ENCODE measurements around the gene CRADD. TPM values are rescaled to one million over a fixed set of nuclear protein-coding genes. Genes with fewer than 3 reads are reported as not detected.

The CRADD gene
- total RNA-seq, 5 donors from 2014 or later (not counting 1 experiment from before 2014, with no cell fraction given): 11.2 to 19.3 (median 12.3) TPM

DNA sequence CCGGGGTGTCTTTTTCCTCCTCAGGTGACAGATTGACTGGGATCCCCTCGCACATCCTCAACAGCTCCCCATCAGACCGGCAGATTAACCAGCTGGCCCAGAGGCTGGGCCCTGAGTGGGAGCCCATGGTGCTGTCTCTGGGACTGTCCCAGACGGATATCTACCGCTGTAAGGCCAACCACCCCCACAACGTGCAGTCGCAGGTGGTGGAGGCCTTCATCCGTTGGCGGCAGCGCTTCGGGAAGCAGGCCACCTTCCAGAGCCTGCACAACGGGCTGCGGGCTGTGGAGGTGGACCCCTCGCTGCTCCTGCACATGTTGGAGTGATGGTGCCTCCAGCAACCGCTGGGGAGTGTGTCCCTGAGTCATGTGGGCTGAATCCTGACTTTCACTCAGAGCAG, 172.8 kb downstream of the CRADD start:
- H3K27me3 Mint-ChIP-seq: no peaks in the 10 kb centered on the region
- peaks cover 36% of the 10 kb centered on the region for H3K36me3 Mint-ChIP-seq
- H3K4me1 ChIP-seq (ENCODE audit: control insufficient read depth in 1 of 2, extremely low read depth in 1 of 2, insufficient read depth in 2 of 2, low read length in 2 of 2): peaks cover 6 to 24% of the 10 kb centered on the region in 2 experiments
- H3K4me1 Mint-ChIP-seq: peaks cover 25 to 53% (median 30%) of the 10 kb centered on the region in 3 donors
- H3K9me3 ChIP-seq: no peaks in the 10 kb centered on the region
- ATAC-seq (replicated peaks in 1 of 4) (no peak), DNase-seq (no peak)
- H3K27ac ChIP-seq (ENCODE audit: low read length): no peak overlapping the region
- CTCF ChIA-PET: no interaction called here
- H3K4me3 ChIP-seq (ENCODE audit: control insufficient read depth in 1 of 2, extremely low read depth in 1 of 2, low read length in 1 of 2): no peak overlapping the region
- peaks cover 0 to under 1% of the 10 kb centered on the region in 2 donors for H3K36me3 ChIP-seq (ENCODE audit: control insufficient read depth in 2 of 2, extremely low read depth in 1 of 2, insufficient read depth in 1 of 2, low read length in 1 of 2)
- H3K27me3 ChIP-seq (replicated peaks in 1 of 2; ENCODE audit: control insufficient read depth in 2 of 2, extremely low read depth in 1 of 2, insufficient read depth in 2 of 2, low read length in 1 of 2): no peaks in the 10 kb centered on the region
- no peak overlapping the region for H3K27ac Mint-ChIP-seq
- no peak overlapping the region for H3K4me3 Mint-ChIP-seq
- 97% methylated on average over 14 of the region's 15 CpGs for WGBS (ENCODE audit: insufficient coverage)
- POLR2A ChIA-PET: interaction anchor here in 1 of 2 donors (0.6 kb wide), 1 partner anchor 276 kb away, joined by 4 read pairs; no protein-coding TSS in a partner anchor
- H3K9me3 Mint-ChIP-seq: peaks cover 0 to 7% (median 0%) of the 10 kb centered on the region in 3 donors

DNA sequence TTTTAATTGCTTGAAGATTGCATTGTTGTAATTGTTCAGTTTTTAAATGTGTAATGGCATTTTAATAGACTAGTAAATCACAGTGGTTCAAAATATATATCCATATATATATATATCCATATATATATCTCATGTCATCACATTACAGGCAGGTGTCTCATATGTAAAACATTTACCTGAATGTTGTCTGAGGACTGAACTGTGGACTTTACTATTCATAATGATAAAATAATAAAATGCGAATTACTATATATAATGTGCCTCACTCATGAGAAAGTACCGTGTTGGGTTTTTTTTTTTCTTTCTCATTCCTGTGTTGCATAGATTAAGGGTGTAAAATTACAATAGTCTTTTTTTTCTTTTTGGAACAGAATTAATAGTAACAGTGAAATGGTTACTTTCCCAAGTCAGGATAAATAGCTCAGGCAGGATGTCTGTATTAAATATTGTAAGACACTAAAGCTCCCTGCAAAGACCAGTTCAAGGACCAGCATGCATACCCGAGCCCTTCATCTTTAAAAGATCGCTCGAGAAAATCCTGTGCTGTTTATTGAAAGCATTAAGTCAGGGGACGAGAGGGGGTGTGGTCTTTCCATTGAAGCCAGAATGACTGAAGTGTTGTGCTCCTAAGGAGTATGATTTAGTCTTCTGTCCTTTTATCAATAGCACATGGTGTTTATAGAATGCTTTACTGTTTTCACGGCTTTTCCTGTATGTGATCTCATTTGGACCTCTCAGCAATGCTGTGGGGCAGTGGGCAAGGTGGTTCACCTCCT, 173.5 kb downstream of the CRADD start:
- POLR2A ChIA-PET: interaction anchor here in 1 of 2 donors (0.6 kb wide), 1 partner anchor 277 kb away, joined by 4 read pairs; no protein-coding TSS in a partner anchor
- Mint-ChIP-seq H3K4me3 (no peak overlapping the region), H3K9me3 (peaks cover 0 to 7% (median 0%) of the 10 kb centered on the region in 3 donors), H3K4me1 (peaks cover 25 to 53% (median 27%) of the 10 kb centered on the region in 3 donors), H3K27ac (no peak overlapping the region), H3K27me3 (no peaks in the 10 kb centered on the region), H3K36me3 (peaks cover 41% of the 10 kb centered on the region)
- DNase-seq (no peak), ATAC-seq (replicated peaks in 1 of 4) (peak in 1 of 4 experiments; percentile 19)
- peaks cover 0 to 3% of the 10 kb centered on the region in 2 donors for H3K36me3 ChIP-seq (ENCODE audit: control insufficient read depth in 2 of 2, extremely low read depth in 1 of 2, insufficient read depth in 1 of 2, low read length in 1 of 2)
- H3K9me3 ChIP-seq: no peaks in the 10 kb centered on the region
- WGBS (ENCODE audit: insufficient coverage): no CpG with 5 or more reads among the region's 7 CpGs
- H3K27me3 ChIP-seq (replicated peaks in 1 of 2; ENCODE audit: control insufficient read depth in 2 of 2, extremely low read depth in 1 of 2, insufficient read depth in 2 of 2, low read length in 1 of 2): no peaks in the 10 kb centered on the region
- H3K4me1 ChIP-seq (ENCODE audit: control insufficient read depth in 1 of 2, extremely low read depth in 1 of 2, insufficient read depth in 2 of 2, low read length in 2 of 2): peaks cover 6 to 24% of the 10 kb centered on the region in 2 experiments
- CTCF ChIA-PET: interaction anchor here (0.7 to 1.6 kb wide), 4 partner anchors 10 to 251 kb away, joined by 3 to 7 read pairs (median 4); no protein-coding TSS in a partner anchor
- no peak overlapping the region for H3K4me3 ChIP-seq (ENCODE audit: control insufficient read depth in 1 of 2, extremely low read depth in 1 of 2, low read length in 1 of 2)
- H3K27ac ChIP-seq (ENCODE audit: low read length): no peak overlapping the region

DNA sequence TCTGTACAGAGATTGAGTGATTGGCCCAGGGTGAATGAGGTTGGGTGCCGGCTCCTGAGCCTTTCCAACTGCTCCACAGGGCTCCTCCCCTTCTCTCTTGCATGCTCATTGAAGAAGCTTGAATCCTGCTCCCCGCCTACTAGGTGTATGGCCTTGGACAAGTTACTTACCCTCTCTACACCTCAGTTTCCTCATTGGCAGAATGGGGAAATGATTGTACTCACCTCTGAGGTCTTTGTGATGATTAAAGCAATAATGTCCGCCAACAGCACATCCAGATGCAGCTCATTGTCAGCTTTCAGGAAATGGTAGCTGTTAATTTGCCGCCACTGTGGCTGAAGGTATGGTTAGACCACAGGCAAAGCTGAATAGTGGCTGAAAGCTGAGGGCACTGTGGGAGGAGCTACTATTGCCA, 174.1 kb downstream of the CRADD start:
- H3K4me3 ChIP-seq (ENCODE audit: control insufficient read depth in 1 of 2, extremely low read depth in 1 of 2, low read length in 1 of 2): no peak overlapping the region
- peak in 13 of 35 experiments; percentile 7 to 42 (median 20) for DNase-seq
- peak in 2 of 4 experiments; percentile 43 to 59 for ATAC-seq (replicated peaks in 1 of 4)
- ChIA-PET CTCF (interaction anchor here (0.5 to 1.6 kb wide), 5 partner anchors 10 to 257 kb away, joined by 3 to 7 read pairs (median 4); no protein-coding TSS in a partner anchor), POLR2A (no interaction called here)
- peak overlapping the region in 1 of 2 donors; percentile 67 for H3K27ac Mint-ChIP-seq
- peaks cover 40% of the 10 kb centered on the region for H3K36me3 Mint-ChIP-seq
- no peak overlapping the region for H3K4me3 Mint-ChIP-seq
- peaks cover 25 to 53% (median 27%) of the 10 kb centered on the region in 3 donors for H3K4me1 Mint-ChIP-seq
- no peak overlapping the region for H3K27ac ChIP-seq (ENCODE audit: low read length)
- H3K27me3 ChIP-seq (replicated peaks in 1 of 2; ENCODE audit: control insufficient read depth in 2 of 2, extremely low read depth in 1 of 2, insufficient read depth in 2 of 2, low read length in 1 of 2): no peaks in the 10 kb centered on the region
- no peaks in the 10 kb centered on the region for H3K27me3 Mint-ChIP-seq
- no peaks in the 10 kb centered on the region for H3K9me3 ChIP-seq
- peaks cover 0 to 3% of the 10 kb centered on the region in 2 donors for H3K36me3 ChIP-seq (ENCODE audit: control insufficient read depth in 2 of 2, extremely low read depth in 1 of 2, insufficient read depth in 1 of 2, low read length in 1 of 2)
- peaks cover 6 to 24% of the 10 kb centered on the region in 2 experiments for H3K4me1 ChIP-seq (ENCODE audit: control insufficient read depth in 1 of 2, extremely low read depth in 1 of 2, insufficient read depth in 2 of 2, low read length in 2 of 2)
- peaks cover 0 to 7% (median 0%) of the 10 kb centered on the region in 3 donors for H3K9me3 Mint-ChIP-seq
- no CpG with 5 or more reads among the region's 4 CpGs for WGBS (ENCODE audit: insufficient coverage)

DNA sequence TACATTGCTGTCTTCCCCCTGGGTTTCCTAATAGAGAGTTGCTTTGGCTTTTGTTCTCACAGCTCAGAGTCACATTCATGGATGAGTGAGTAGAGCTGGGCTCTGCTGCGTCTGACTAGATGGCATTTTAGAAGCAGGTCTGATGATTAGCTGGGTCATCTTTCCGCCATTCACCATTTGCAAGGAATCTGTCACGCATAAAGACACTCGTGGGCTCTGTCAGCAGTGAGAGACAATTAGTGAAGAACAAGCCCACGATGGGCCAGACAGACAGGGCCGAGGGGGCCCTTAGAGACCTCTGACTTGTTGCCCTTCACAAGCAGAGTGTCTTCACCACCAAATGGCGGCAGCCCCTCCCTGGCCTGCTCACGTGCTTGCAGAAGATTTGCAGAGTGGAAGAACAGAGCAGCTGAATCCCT, 175.0 kb downstream of the CRADD start:
- no peak for DNase-seq
- CTCF ChIA-PET: interaction anchor here in 1 of 2 donors (0.6 kb wide), 1 partner anchor 675 kb away, joined by 5 read pairs; no protein-coding TSS in a partner anchor
- Mint-ChIP-seq H3K9me3 (peaks cover 0 to 7% (median 0%) of the 10 kb centered on the region in 3 donors), H3K27me3 (no peaks in the 10 kb centered on the region), H3K36me3 (peaks cover 39% of the 10 kb centered on the region), H3K4me1 (peaks cover 25 to 49% (median 26%) of the 10 kb centered on the region in 3 donors), H3K27ac (no peak overlapping the region), H3K4me3 (no peak overlapping the region)
- Histone ChIP-seq H3K9me3 (no peaks in the 10 kb centered on the region), H3K36me3 (ENCODE audit: control insufficient read depth in 2 of 2, extremely low read depth in 1 of 2, insufficient read depth in 1 of 2, low read length in 1 of 2) (peaks cover 0 to 3% of the 10 kb centered on the region in 2 donors), H3K27me3 (replicated peaks in 1 of 2; ENCODE audit: control insufficient read depth in 2 of 2, extremely low read depth in 1 of 2, insufficient read depth in 2 of 2, low read length in 1 of 2) (no peaks in the 10 kb centered on the region), H3K4me3 (ENCODE audit: control insufficient read depth in 1 of 2, extremely low read depth in 1 of 2, low read length in 1 of 2) (no peak overlapping the region), H3K4me1 (ENCODE audit: control insufficient read depth in 1 of 2, extremely low read depth in 1 of 2, insufficient read depth in 2 of 2, low read length in 2 of 2) (peaks cover 6 to 24% of the 10 kb centered on the region in 2 experiments), H3K27ac (ENCODE audit: low read length) (no peak overlapping the region)
- 95% methylated on average over 5 of the region's 8 CpGs for WGBS (ENCODE audit: insufficient coverage)
- POLR2A ChIA-PET: no interaction called here
- no peak for ATAC-seq (replicated peaks in 1 of 4)

DNA sequence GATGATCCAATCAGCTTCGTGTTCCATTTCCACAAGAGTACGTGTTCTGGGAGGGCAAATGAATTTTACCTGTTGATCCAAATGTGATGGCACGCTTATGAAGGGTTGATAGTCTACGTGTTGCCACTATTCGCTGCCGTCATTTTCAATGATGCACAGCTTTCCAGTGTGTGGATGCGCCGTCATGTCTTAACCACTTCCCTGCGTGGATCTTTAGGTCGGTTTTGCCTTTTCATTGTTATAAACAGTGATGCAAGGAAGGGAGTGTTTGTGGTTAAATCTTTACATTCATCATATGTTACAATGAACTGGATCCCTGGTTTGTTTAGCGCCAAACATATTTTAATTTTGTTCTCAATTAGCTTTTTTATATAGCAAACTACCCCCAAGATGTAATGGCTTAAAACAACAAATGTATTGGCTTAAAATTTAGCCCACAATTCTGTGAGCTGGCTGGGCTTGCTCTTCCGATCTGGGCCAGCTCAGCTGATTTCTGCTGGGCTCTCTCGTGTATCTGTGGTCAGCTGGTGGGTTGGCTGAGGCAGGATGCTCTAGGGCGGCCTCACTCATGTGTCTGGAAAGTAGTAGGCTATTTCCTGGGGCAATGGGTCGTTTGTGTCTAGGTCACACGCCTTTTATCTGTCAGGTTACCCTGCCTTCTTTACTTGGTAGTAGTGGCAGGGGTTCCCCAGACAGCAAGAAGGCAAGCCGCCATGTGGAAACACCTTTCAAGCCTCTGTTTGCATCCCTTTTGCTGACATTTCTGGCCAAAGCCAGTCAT, 176.7 kb downstream of the CRADD start:
- no peak overlapping the region for H3K4me3 ChIP-seq (ENCODE audit: control insufficient read depth in 1 of 2, extremely low read depth in 1 of 2, low read length in 1 of 2)
- H3K27me3 ChIP-seq (replicated peaks in 1 of 2; ENCODE audit: control insufficient read depth in 2 of 2, extremely low read depth in 1 of 2, insufficient read depth in 2 of 2, low read length in 1 of 2): no peaks in the 10 kb centered on the region
- peaks cover 2 to 16% of the 10 kb centered on the region in 2 experiments for H3K4me1 ChIP-seq (ENCODE audit: control insufficient read depth in 1 of 2, extremely low read depth in 1 of 2, insufficient read depth in 2 of 2, low read length in 2 of 2)
- no peaks in the 10 kb centered on the region for H3K9me3 ChIP-seq
- DNase-seq (peak in 7 of 35 experiments; percentile 6 to 33 (median 15)), ATAC-seq (replicated peaks in 1 of 4) (no peak)
- Mint-ChIP-seq H3K4me3 (no peak overlapping the region), H3K4me1 (peaks cover 10 to 33% (median 12%) of the 10 kb centered on the region in 3 donors), H3K9me3 (peaks cover 0 to 2% (median 0%) of the 10 kb centered on the region in 3 donors), H3K27me3 (no peaks in the 10 kb centered on the region), H3K27ac (no peak overlapping the region), H3K36me3 (peaks cover 35% of the 10 kb centered on the region)
- no peak overlapping the region for H3K27ac ChIP-seq (ENCODE audit: low read length)
- H3K36me3 ChIP-seq (ENCODE audit: control insufficient read depth in 2 of 2, extremely low read depth in 1 of 2, insufficient read depth in 1 of 2, low read length in 1 of 2): peaks cover 0 to 3% of the 10 kb centered on the region in 2 donors
- ChIA-PET CTCF (no interaction called here), POLR2A (interaction anchor here in 1 of 2 donors (0.6 kb wide), 1 partner anchor 53 kb away, joined by 3 read pairs; no protein-coding TSS in a partner anchor)
- 77% methylated on average over 7 of the region's 17 CpGs for WGBS (ENCODE audit: insufficient coverage)

DNA sequence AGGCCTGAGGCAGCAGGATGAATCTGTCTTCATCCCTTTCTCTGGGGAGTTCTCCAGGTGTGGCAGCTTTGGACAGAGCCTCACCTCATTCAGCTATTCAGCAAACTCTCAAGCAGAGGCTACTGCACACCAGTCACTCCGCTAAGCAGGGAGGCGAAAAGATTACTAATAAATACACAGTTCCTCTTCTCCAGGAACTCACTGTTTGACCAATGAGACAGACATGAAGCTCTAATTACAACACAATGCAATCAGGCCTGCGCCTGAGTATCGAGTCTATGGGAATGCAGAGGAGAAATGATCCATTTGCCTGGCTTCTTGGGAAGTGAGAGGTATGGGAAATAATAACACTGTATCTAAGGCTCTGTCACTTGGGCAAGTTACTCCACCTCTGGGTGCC, 178.1 kb downstream of the CRADD start:
- Histone ChIP-seq H3K36me3 (ENCODE audit: control insufficient read depth in 2 of 2, extremely low read depth in 1 of 2, insufficient read depth in 1 of 2, low read length in 1 of 2) (peaks cover 0 to 3% of the 10 kb centered on the region in 2 donors), H3K9me3 (no peaks in the 10 kb centered on the region), H3K4me3 (ENCODE audit: control insufficient read depth in 1 of 2, extremely low read depth in 1 of 2, low read length in 1 of 2) (no peak overlapping the region), H3K4me1 (ENCODE audit: control insufficient read depth in 1 of 2, extremely low read depth in 1 of 2, insufficient read depth in 2 of 2, low read length in 2 of 2) (peaks cover 0 to 14% of the 10 kb centered on the region in 2 experiments), H3K27me3 (replicated peaks in 1 of 2; ENCODE audit: control insufficient read depth in 2 of 2, extremely low read depth in 1 of 2, insufficient read depth in 2 of 2, low read length in 1 of 2) (no peaks in the 10 kb centered on the region), H3K27ac (ENCODE audit: low read length) (no peak overlapping the region)
- H3K36me3 Mint-ChIP-seq: peaks cover 33% of the 10 kb centered on the region
- POLR2A ChIA-PET: no interaction called here
- H3K4me1 Mint-ChIP-seq: peaks cover 7 to 27% (median 10%) of the 10 kb centered on the region in 3 donors
- no peak overlapping the region for H3K4me3 Mint-ChIP-seq
- no peak overlapping the region for H3K27ac Mint-ChIP-seq
- no peak for ATAC-seq (replicated peaks in 1 of 4)
- no peak for DNase-seq
- WGBS (ENCODE audit: insufficient coverage): no CpG with 5 or more reads among the region's 4 CpGs
- no peaks in the 10 kb centered on the region for H3K9me3 Mint-ChIP-seq
- no peaks in the 10 kb centered on the region for H3K27me3 Mint-ChIP-seq
- CTCF ChIA-PET: interaction anchor here in 1 of 2 donors (0.7 kb wide), 1 partner anchor 52 kb away, joined by 3 read pairs; no protein-coding TSS in a partner anchor

All from T-cell (primary cell).